Measurements from ENCODE around the gene ZBTB11.

DNA sequence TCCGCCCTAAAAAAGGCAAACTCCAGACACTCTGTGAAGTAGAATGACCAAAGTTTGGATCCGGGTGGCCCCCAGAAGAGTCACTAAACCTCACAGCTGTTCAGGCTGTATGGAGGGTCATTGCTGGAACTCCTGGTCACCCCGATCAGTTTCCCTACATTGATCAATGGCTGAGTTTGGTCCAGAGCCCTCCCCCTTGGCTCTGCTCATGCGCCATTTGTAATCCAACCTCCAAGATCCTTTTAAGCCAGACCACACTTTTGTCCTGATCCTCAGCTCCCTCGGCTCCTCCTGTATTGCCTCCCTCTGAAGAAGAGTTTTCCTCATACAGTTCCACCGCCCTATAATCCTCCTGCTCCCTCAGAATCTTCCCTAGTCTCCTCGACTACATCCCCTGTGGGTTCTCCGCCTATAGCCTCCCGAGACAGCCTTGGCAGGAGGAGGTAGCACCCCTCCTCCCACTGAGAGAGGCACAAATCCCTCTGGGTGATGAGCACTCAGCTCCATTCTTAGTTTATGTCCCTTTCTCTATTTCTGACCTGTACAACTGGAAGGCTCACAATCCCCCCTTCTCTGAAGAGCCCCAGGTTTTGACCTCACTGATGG is 42.2 kb downstream of the ZBTB11 start:
- no peak for TF ChIP-seq CTCF (IDR thresholded peaks at IDR 0.05)
- no peak for TF ChIP-seq POLR2A (IDR thresholded peaks at IDR 0.05)
